ENCODE data around the gene C5orf15.
"Not testable (repeated sequence)": the region's sequence is repeated elsewhere in the genome, so short reads cannot be mapped to it uniquely, and the experiment has no call there.

Gene C5orf15

DNA sequence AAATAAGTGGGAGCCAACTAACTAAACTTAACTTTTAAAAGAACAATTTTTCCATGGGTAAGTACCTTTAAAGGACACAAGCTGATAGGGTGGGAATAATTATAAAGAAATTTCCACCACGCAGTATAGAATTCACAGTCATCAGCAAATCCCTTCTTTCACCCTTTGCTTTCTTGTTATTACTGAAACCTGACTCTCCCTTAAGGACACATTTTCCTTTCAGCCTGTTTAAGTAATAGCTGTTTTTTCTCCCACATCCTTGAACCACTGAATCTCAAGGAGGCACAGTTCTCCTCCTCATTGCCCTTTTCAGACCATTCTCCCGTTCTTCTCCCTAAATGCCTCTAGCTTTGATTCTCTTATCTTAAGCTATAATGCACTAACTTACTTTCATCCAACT lies 6.3 kb downstream of the C5orf15 start:
- DNase-seq = no peak

DNA sequence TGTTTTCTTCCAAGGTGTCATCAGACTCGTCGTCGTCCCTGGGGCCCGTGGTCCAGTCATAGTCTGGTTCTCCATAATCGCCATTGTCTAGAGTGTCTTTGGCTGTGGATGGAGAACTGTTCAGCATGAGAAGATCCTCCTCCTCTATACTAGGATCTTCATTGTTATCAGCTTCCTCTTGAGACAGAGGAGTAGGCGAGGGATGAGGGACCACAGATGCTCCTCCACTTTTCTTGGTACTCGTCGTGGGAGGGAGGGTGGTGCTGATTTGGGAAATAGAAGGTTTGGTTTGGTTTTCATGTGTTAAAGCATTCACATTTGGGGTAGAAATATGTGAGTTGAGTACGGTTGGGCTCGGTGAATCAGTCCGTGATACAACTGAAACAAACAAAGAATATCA lies 8.8 kb downstream of the C5orf15 start:
- DNase-seq = no peak

DNA sequence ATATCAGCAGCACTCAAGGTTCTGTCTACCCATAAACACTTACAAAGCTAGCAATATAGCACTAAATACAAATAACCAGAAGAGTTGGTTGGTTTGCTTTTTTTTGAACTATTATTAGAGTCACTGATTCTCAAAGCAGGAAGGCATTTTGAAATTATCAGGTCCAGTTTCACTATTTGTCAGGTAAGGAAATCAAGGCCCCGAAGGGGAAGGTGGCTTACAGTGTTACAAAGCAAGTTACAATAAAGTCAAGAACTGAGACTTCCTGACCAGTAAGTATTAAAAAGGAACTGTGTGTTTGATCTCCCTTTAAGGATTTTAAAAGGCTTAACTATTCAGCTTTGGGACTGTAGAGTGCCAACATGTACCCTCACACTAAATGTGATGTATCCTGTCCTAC lies 10.8 kb downstream of the C5orf15 start:
- no peak for DNase-seq

DNA sequence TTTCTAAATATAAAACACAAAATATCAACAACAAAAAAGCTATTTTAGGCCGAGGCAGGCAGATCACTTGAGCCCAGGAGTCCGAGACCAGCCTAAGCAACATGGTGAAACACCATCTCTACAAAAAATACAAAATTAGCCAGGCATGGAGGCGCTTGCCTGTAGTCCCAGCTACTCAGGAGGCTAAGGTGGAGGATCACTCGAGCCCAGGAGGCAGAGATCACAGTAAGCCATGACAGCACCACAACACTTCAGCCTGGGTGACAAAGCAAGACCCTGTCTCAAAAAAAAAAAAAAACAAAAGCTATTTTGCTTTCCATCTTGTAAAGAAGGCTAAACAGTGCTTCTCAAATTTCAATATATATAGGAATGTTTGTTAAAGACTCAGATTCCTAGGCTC lies 11.3 kb downstream of the C5orf15 start:
- DNase-seq = no peak

DNA sequence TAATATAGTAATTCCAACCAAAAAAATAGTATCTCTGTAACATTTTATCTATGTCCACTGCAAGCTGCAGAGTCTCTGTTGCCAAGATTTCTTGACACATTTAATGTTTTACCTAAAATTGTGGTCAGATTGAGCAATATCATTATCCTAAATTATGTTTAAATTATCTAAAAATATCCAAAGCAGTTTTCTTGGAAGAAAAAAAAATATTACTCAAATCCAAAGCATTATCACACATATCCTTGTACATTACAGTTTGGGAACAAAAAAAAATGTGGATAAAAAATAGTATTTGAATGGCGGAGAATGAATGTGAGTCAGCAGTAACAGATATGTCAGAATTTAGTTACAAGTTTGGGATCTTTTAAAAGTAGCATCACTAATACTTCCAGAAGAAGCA lies 12.2 kb downstream of the C5orf15 start:
- not testable (repeated sequence) for DNase-seq

DNA sequence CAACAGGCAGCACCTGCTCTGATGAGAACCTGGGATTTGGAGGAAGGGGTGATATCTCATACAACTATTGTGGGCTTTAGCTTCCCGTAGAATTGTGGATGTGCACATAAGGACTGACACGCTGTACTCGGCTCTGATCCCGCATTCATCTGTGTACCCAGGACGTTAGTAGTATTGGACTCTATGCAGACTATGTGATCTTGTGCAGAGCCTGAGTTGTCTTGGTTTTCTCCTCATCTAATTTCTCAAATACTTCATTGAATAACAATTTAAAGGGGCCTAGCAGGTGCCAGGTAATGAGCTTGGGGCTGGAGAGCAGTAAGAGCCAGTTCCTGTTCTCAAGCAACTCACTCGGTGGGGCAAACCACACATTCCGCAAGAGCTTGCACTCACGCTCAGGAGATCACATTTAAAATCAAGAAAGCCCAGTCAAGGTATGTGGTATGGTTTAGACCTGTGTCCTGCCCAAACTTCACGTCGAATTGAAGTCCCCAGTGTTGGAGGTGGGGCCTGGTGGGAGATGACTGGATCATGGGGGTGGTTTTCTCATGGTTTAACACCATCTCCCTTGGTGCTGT lies 14.8 kb downstream of the C5orf15 start:
- DNase-seq = no peak

DNA sequence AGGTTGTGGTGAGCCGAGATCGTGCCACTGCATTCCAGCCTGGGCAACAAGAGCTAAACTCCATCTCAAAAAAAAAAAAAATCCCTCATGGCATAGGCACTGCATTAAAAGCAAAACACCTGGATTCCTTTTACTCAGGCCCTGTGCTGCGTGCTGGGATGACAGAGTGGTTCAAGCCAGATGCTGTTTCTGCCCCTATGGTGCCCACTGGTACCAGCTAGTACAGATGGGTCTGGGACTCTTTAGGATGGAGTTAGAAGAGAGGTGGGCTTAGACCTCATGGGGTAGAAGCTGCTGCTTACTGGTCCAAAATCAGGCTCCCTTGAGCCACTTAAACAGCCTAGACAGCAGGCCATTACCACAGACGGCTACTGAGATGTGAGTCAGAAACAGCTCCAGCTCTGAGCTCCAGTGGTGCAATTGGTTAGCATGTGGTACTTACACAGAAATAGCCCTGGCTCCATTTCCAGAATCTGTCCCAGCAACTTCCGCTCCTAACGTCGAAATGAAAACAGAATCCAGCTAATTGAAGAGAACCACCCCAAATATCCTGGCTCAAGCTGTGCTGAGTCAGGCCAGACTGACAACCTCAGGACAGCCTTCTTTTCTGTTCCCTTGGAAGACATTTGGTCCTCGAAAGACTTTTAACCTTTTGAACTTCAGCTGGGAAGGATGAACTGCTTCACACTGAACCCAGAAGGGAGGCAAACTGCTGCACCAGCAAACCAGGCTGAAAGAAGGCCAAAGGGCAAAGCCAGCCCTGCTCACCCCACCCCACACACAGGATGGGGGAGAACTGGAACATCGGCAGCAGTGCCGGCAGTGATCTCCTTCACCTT lies 15.5 kb downstream of the C5orf15 start:
- DNase-seq = no peak

DNA sequence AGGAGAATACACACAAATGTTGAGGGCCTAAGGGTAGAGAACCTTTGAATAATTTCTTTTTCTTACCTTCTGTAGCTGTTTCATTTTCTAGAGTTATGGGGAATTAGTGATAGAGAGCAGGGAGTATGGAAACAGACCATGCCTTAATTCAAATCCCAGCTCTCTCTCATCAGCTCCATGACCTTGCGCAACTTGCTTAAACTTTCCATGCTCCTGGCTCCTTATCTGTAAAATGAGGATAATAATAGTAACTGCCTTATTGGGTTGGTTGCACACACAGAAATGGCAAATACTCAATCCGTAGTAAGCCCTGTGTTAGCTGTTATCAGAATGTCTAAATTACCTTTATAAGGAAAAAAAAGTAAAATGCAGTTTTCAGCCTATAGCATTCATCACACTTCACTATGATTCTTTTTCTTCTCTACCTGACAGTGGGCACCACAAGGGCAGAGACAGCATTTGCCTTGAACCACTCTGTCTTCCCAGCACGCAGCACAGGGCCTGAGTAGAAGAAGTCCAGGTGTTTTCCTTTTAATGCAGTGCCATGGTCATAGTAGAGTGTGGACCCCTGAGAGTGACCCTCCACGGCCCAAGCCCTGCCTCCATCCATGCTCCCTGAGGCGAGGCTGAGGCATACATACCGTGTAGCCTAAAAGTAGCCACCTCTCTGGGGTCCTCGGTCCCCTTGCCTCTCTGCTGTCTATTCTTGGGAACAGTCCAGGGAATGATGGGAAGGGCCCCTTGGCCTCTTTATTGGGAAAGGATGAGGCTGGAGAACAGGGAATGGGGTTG lies 17.4 kb downstream of the C5orf15 start:
- no peak for DNase-seq

DNA sequence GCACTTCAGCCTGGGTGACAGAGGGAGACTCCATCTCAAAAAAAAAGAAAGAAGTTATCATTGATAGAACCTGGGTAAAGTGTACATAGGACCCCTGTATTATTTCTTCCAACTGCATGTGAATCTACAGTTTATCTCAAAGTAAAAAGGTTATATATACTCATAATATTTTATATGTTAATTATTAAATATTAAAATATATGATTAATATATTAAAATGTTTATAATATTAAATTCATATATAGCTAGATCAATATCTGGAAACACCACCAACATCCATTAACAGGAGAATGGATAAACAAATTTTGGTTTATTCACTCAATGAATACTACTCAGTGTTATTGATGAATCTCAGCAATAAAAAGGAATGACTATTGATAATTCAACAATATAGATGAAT lies 19.7 kb downstream of the C5orf15 start:
- DNase-seq = no peak

DNA sequence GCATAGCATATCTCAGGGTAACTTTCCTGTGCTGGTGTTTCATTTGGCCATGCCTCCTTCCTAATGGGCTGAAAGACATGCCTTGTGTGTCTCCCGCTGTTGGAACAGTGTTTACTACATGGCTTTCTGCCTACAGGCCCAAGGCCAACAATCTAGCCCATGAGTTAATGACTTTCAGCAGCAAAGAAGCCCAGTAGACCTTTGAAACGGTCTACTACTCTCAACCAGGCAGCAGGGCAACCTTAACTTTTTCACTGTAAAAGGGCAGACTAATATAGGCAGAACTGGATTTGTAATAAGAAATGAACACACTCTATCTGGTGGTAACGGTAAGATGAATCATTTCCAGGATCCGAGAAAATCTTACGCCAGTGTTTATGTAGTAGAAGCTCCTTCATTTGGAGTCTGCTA lies 21.0 kb downstream of the C5orf15 start:
- DNase-seq = no peak

DNA sequence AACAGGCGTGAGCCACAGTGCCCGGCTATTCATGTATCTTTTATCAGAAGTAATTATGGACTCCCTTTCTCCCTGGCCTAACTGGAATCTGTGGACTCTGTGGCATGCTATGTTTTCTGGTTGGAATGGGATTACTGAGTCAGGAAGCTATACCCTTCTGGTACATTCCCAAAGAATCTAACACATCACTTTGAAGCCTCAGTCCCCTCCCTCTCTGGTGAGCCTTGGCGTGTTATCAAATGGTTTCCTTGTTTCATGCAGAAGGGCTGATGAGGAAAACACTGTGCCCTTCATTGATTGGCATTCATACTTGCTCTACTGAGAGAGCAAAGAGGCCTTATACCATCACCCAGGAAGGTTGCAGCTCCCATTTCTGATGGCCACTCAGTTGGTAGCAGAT lies 22.9 kb downstream of the C5orf15 start:
- no peak for DNase-seq

DNA sequence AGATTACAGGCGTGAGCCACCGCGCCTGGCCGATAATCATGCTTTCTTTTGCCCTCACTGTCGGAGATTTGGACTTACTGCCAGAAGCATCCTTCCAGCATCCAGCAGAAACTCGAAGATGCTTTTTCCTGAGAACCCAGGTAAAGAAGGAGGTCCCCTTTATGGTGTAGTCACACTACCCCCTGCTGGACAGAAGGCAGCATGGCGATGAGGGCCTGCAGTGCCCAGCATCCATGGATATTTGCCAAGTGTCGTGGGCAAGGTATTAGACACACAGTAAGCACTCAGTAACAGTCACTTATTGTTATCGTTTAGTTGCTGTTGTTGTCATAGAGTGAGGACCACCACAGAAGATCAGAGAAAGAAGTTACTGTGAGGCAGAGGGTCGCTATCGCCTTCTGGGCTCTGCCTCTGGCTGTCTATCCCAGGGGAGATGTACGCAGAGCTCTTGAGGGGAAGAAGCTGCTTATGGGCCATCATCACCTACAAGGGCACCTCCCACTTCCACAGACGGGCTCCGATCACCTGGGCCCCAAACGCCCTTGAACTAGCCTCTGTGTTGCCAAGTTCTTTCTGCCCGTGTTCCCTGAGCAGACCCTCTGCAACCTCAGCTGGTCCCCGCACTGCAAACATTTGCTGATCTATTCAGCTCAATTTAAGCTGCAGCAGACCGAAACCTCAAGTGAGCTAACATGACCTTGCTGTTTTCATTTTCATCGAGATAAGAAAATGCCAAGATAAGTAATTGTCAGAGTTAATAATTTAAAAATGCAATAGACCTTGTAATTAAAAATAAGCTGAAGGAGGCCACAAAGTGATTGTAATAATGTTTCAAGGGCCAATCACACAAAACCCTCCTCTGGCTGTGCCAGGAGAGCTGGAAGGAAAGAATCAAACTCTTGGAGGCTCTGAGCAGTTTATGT lies 23.9 kb downstream of the C5orf15 start:
- DNase-seq = peak; percentile 62

DNA sequence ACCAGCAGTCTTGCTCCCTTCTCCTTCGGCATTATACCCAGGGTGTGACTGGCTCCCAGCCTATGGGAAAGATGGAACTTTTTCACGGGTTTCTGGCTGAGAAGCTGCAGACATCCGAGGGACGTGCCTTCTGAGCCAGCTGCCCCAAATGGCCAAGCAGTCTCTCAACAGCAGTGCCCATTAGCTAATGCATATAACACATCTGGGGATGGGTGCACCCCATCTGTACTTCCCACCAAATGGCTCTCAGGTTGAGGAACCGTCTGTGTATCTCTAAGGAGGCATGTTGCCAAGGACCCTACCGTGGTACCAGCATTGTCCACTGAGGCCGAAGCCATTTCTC lies 25.0 kb downstream of the C5orf15 start:
- DNase-seq = no peak

DNA sequence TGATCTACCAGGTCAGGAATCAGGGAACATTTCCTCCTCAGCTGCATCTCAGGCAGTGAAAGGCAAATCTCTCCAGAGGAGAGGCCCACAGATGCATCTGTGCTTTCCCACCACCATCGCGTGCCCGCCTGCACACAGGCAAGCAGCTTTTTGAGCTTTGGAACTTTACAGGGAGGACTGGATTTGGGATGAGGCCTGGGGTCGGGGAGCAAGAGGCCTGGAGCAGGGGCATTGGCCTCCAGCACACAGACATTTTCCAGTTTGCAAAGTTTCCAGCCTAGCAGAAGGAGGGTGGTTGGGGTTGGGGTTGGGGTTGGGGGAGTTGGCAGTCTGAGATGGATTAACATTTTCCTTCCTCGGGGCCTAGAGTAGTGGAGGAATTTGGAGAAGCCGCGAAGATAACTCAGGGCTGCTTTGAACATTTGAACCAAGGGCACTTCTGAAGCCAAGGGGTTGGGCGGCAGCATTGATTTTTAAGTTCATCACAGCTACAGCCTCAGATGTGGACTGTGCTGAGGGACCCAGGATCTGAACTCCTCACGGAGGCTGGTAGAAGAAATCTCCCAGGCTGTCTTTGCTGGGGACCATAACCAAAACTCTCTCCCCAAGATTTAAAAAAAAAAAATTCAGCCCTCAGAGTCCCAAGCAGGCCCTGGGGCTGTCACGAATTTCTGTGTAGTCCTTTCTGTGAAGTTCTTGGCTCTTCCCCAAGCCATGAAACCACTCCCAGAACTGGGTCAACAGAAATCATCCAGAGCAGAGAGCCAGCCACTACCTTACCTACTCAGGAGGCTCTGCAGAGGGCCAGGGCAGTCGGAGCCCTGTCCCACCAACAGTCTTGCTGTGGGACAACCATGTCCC lies 25.6 kb downstream of the C5orf15 start:
- DNase-seq = no peak

DNA sequence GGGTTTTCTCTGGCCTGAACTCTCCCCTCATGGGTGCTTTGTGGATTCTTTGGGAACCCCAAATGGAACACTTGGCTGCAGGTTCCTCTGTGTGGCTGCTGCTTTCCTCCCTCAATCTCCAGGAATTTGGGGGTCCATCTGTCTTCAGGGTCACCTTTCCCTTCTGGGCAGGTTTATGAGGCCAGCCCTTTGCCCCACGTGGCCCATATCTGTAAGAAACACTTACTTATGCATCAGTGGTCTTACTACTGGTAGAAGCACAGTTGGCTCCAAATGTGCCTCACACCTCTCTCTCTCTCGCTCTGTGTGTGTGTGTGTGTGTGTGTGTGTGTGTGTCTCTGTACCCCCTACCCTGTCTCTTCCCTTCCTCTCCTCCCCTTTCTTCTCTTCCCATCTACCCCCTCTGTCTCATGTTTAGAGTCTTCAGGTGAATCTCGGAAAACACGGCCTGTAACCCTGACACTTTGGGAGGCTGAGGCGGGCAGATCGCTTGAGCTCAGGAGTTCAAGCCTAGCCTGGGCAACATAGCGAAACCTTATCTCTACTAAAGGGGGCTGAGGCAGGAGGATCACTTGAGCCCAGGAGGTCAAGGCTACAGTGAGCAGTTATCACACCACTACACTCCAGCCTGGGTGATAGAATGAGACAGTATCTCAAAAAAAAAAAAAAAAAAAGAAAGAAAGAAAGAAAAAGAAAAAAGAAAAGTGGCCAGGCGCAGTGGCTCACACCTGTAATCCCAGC lies 26.8 kb downstream of the C5orf15 start:
- no peak for DNase-seq

DNA sequence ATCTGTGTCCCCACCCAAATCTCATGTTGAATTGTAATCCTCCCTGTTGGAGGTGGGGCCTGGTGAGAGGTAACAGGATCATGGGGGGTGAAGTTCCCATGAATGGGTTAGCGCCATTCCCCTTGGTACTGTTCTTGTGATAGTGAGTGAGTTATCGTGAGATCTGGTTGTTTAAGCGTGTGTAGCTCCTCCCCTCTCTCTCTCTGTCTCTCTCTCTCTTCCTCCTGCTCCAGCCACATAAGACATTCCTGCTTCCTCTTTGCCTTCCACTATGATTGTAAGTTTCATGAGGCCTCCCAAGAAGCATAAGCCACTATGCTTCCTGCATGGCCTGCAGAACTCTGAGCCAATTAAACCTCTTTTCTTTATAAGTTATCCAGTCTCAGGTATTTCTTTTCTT lies 28.8 kb downstream of the C5orf15 start:
- DNase-seq = no peak

DNA sequence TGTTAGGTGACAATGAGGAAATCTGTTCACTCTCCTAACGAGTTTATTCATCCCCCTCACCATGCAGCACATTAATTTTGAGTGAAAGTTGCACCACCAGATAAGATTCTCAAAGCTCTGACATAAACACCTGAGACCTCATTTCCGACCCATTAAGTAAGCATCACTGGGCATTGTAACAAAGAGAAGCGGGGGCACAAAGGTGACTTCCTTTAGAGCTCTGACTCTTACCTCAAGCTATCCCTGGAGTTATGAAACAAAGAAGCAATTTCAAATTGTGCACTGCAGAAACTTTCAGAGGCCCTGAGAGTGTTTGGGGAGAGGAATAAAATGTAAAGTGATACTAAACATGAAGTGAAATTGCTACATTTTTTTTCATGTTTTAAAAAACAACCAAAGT lies 29.5 kb downstream of the C5orf15 start:
- DNase-seq = peak; percentile 15

DNA sequence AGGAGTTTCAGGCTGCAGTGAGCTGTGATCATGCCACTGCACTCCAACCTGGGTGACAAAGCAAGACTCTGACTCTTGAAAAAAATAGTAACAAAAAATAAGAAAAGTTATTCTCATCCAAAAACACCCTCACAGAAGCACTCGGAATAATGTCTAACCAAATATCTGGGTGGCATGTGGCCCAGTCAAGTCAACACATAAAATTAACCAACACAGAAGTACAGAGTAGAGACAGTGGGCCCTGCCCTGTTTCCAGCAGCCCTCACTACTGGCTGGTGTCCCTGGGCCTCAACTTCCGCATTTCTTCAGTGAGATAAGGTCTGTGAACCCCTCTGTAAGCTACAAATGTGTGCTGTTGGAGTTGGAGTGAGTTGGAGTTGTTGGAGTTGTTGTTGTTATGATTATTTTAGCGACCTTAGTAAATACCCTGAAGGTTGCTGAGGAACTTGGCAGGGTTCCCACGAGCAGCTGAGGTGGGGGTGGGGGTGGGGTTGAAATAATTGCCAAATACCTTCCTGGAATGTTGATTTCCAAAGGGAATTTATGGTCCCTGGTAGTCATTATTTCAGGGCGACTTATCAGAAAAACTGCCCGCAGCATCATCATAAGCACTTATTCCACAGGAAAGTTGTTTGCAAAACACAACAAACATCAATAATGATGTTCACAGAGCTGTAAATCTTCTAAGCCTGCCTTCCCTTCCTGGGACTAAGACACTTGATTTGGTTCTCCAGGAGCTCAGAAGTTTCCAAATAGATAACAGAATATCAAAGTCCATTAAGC lies 30.2 kb downstream of the C5orf15 start:
- DNase-seq = no peak

DNA sequence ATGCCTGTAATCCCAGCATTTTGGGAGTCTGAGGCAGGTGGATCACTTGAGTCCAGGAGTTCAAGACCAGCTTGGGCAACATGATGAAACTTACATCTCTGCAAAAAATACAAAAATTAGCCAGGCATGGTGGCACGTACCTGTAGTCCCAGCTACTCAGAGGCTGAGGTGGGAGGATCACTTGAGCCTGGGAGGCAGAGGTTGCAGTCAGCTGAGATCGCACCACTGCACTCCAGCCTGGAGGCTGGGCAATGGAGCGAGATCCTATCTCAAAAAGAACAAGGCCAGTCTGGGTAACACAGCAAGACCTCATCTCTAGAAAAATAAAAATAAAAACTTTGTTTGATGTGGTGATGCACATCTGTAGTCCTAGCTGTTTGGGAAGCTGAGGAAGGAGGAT lies 30.8 kb downstream of the C5orf15 start:
- DNase-seq = not testable (repeated sequence)

DNA sequence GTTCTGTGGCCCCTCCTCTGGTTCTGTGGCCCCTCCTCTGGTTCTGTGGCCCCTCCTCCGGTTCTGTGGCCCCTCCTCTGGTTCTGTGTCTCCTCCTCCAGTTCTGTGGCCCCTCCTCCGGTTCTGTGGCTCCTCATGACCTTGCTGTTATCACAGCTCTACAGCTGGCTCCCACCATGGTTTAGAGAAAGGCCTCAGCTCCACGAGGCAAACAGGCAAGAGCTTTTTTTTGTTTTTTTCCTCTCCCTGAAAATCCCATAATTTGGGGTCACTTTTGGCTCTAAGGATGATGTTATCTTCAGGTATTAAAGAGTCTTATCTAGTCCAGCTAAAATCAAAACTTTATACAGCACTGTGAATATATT lies 31.8 kb downstream of the C5orf15 start:
- DNase-seq = no peak
